B cell (primary cell): ENCODE results near the gene PLD5. TPM values are rescaled to one million over a fixed set of nuclear protein-coding genes. Genes with fewer than 3 reads are reported as not detected.
"Not testable (repeated sequence)": the region's sequence is repeated elsewhere in the genome, so short reads cannot be mapped to it uniquely, and the experiment has no call there.

ENCODE experiments used
- ATAC-seq: fragments of 200-7000 bp; cut with Tn5 transposase; one replicate; pipeline ENCODE4 v1.10.0; 2021; ENCODE audit warnings: low read depth, mild to moderate bottlenecking, moderate number of reproducible peaks, moderate library complexity
- CTCF ChIA-PET: fragments of 350-600 bp; sonication (Branson Sonifier 250); formaldehyde crosslinking; loops from one replicate; lab custom pipeline; 2021; ENCODE audit warnings: antibody characterized with exemption, inconsistent platforms; lab: Charles Lee
- POLR2A ChIA-PET: fragments of 350-600 bp; sonication (Branson Sonifier 250); formaldehyde crosslinking; loops from one replicate; lab custom pipeline; 2021; ENCODE audit warnings: antibody characterized with exemption; lab: Charles Lee
- DNase-seq: peaks from one replicate; pipeline ENCODE4 v3.0.0; 2013
- H2AFZ ChIP-seq: 2 replicates; pipeline ENCODE4 v1.6.1; 2012; ENCODE audit warnings: mild to moderate bottlenecking, low read depth, low read length; ENCODE audit not compliant: insufficient read depth, poor library complexity, severe bottlenecking
- H3K27ac ChIP-seq, 2 donors: 1 replicate in 1 of 2; 2 replicates in 1 of 2; pipeline ENCODE4 v1.5.1; 2012 to 2013; ENCODE audit warnings: low read length in 2 of 2, mild to moderate bottlenecking in 2 of 2, moderate library complexity in 1 of 2
- H3K27me3 ChIP-seq, 4 experiments: fragments of 200-600 bp in 1 of 4; sonication (generic) in 1 of 4; replicated peaks in 1 of 4; 1 replicate in 2 of 4; 2 replicates in 2 of 4; pipeline versions ENCODE4 v1.6.1 to v1.7.0; 2013 to 2016; ENCODE audit warnings: low read length in 3 of 4, mild to moderate bottlenecking in 2 of 4, mixed read lengths in 1 of 4, moderate library complexity in 1 of 4; ENCODE audit not compliant: insufficient read depth in 4 of 4, control insufficient read depth in 3 of 4; ENCODE audit errors: control extremely low read depth in 1 of 4
- H3K36me3 ChIP-seq, 2 experiments: replicated peaks in 1 of 2; 1 replicate in 1 of 2; 2 replicates in 1 of 2; pipeline versions ENCODE4 v1.6.1 to v1.7.1; 2013; ENCODE audit warnings: low read length in 1 of 2; ENCODE audit not compliant: insufficient read depth in 2 of 2, control insufficient read depth in 1 of 2; ENCODE audit errors: control extremely low read depth in 1 of 2, extremely low read depth in 1 of 2
- H3K4me1 ChIP-seq, 2 donors: fragments of 200-600 bp in 1 of 2; sonication (generic) in 1 of 2; 1 replicate in 1 of 2; 2 replicates in 1 of 2; pipeline versions ENCODE4 v1.5.1 to v1.6.1; 2013 to 2017; ENCODE audit warnings: low read length in 2 of 2; ENCODE audit not compliant: control insufficient read depth in 2 of 2, insufficient read depth in 2 of 2
- H3K4me2 ChIP-seq: replicated peaks from 2 replicates; pipeline ENCODE3; 2012; ENCODE audit warnings: mild to moderate bottlenecking, low read depth, low read length; ENCODE audit not compliant: poor library complexity, severe bottlenecking
- H3K4me3 ChIP-seq, 5 experiments: fragments of 200-600 bp in 1 of 5; sonication (generic) in 1 of 5; 1 replicate in 3 of 5; 2 replicates in 2 of 5; pipeline versions ENCODE4 v1.5.1 to v1.7.0; 2011 to 2016; ENCODE audit warnings: low read length in 4 of 5, mild to moderate bottlenecking in 4 of 5, low read depth in 2 of 5, control low read depth in 1 of 5, moderate library complexity in 1 of 5; ENCODE audit not compliant: insufficient read depth in 1 of 5; ENCODE audit errors: control extremely low read depth in 1 of 5, extremely low read depth in 1 of 5
- H3K79me2 ChIP-seq: fragments of 200-600 bp; sonication (generic); one replicate; pipeline ENCODE4 v1.6.0; 2016; ENCODE audit warnings: low read length; ENCODE audit not compliant: control insufficient read depth, insufficient read depth
- H3K9ac ChIP-seq: fragments of 200-600 bp; sonication (generic); 2 replicates; pipeline ENCODE4 v1.6.1; 2017; ENCODE audit warnings: mild to moderate bottlenecking, low read length, moderate library complexity
- H3K9me3 ChIP-seq, 3 donors: one replicate each; pipeline versions ENCODE4 v1.6.1 to v1.7.1; 2013; ENCODE audit warnings: low read length in 2 of 3; ENCODE audit not compliant: control insufficient read depth in 2 of 3, insufficient read depth in 1 of 3; ENCODE audit errors: control extremely low read depth in 1 of 3
- H4K20me1 ChIP-seq: 2 replicates; pipeline ENCODE4 v1.6.0; 2012; ENCODE audit warnings: mild to moderate bottlenecking, low read length; ENCODE audit not compliant: insufficient read depth, control insufficient read depth, poor library complexity, severe bottlenecking
- H3K27ac Mint-ChIP-seq: one replicate; pipeline ENCODE4 v1.8.0; 2021; ENCODE audit warnings: mixed read lengths
- H3K27me3 Mint-ChIP-seq: one replicate; pipeline ENCODE4 v1.8.0; 2021; ENCODE audit warnings: mixed read lengths
- H3K4me1 Mint-ChIP-seq: one replicate; pipeline ENCODE4 v1.8.0; 2021; ENCODE audit warnings: mixed read lengths
- H3K4me3 Mint-ChIP-seq: one replicate; pipeline ENCODE4 v1.8.0; 2021; ENCODE audit warnings: mixed read lengths
- H3K9me3 Mint-ChIP-seq: one replicate; pipeline ENCODE4 v1.8.0; 2022; ENCODE audit warnings: mixed read lengths; ENCODE audit not compliant: insufficient read depth
- CTCF ChIP-seq: fragments of 200-600 bp; IDR thresholded peaks from one replicate; pipeline ENCODE4 v1.8.0; 2022; ENCODE audit warnings: antibody characterized with exemption, mild to moderate bottlenecking
- EZH2 ChIP-seq: IDR thresholded peaks from 2 replicates; pipeline ENCODE4 v1.6.1; 2012; ENCODE audit warnings: borderline replicate concordance, low read depth, mild to moderate bottlenecking, moderate library complexity, low read length; ENCODE audit not compliant: insufficient read depth, poor library complexity, severe bottlenecking
- WGBS: methylation state at CpG from one replicate; pipeline ENCODE4 v1.1.5; 2013; ENCODE audit warnings: missing lambda C conversion rate; ENCODE audit not compliant: insufficient coverage; 5-methylcytosine and 5-hydroxymethylcytosine counted together
- intact Hi-C: fragments of 100-400 bp; cut with micrococcal nuclease; formaldehyde crosslinking; loops from one replicate; pipeline ENCODE4 v1.10.0; 2022
- polyA plus RNA-seq: library from polyadenylated mRNA; depleted of rRNA; stranded (reverse); fragments of >200 nt; gene quantifications from 2 replicates; pipeline ENCODE4 v1.2.3, GENCODE V29; 2012
- total RNA-seq, 2 donors: library from RNA; stranded (reverse); fragments of 120-200 nt in 1 of 2; gene quantifications; 1 replicate in 1 of 2; 2 replicates in 1 of 2; pipeline versions ENCODE4 v1.2.3 to v1.2.4, GENCODE V29; 2013 to 2022

Gene PLD5
- total and polyA plus RNA-seq, 2 donors (not counting 1 experiment from before 2014, with no cell fraction given), result 0.37 to 1.9 TPM

GRCh38 chr1:242120432-242120831 lies 404.1 kb downstream of the PLD5 start:
- no peak overlapping the region for H3K4me3 ChIP-seq
- no peaks in the 10 kb centered on the region for H3K79me2 ChIP-seq
- ATAC-seq (no peak), DNase-seq (no peak)
- no peaks in the 10 kb centered on the region for H3K36me3 ChIP-seq
- H3K9me3 ChIP-seq, result no peaks in the 10 kb centered on the region
- H3K9me3 Mint-ChIP-seq, result no peaks in the 10 kb centered on the region
- ChIA-PET CTCF (no interaction called here), POLR2A (no interaction called here)
- no peak overlapping the region for H3K9ac ChIP-seq
- no peak overlapping the region for H3K27ac ChIP-seq
- no peaks in the 10 kb centered on the region for H3K27me3 Mint-ChIP-seq
- H3K4me2 ChIP-seq, result no peak overlapping the region
- no CpG with 5 or more reads among the region's 2 CpGs for WGBS
- no peaks in the 10 kb centered on the region for H3K27me3 ChIP-seq
- intact Hi-C loops, result no loop called here
- TF ChIP-seq EZH2 (no peak), CTCF (no peak)
- no peaks in the 10 kb centered on the region for H3K4me1 Mint-ChIP-seq
- no peak overlapping the region for H2AFZ ChIP-seq
- no peaks in the 10 kb centered on the region for H4K20me1 ChIP-seq
- no peak overlapping the region for H3K4me3 Mint-ChIP-seq
- no peak overlapping the region for H3K27ac Mint-ChIP-seq
- H3K4me1 ChIP-seq, result no peaks in the 10 kb centered on the region

GRCh38 chr1:242100921-242101320 lies 423.6 kb downstream of the PLD5 start:
- H3K4me3 Mint-ChIP-seq, result no peak overlapping the region

GRCh38 chr1:242097283-242097682 lies 427.2 kb downstream of the PLD5 start:
- H3K79me2 ChIP-seq, H3K9ac ChIP-seq, H3K27me3 Mint-ChIP-seq, H4K20me1 ChIP-seq, H3K27ac Mint-ChIP-seq, H3K4me1 Mint-ChIP-seq, DNase-seq, H3K36me3 ChIP-seq, H3K27me3 ChIP-seq, H2AFZ ChIP-seq, ATAC-seq, POLR2A ChIA-PET, intact Hi-C loops, CTCF ChIA-PET, H3K4me2 ChIP-seq, H3K27ac ChIP-seq, H3K4me3 Mint-ChIP-seq, H3K9me3 ChIP-seq, H3K4me1 ChIP-seq, H3K9me3 Mint-ChIP-seq, H3K4me3 ChIP-seq: not testable (repeated sequence)
- no CpG with 5 or more reads among the region's 3 CpGs for WGBS

More at GRCh38 chr1:242100921-242101320, 423.6 kb downstream of the PLD5 start:
- Histone ChIP-seq H3K9me3 (no peaks in the 10 kb centered on the region), H4K20me1 (no peaks in the 10 kb centered on the region), H3K4me3 (no peak overlapping the region), H3K79me2 (no peaks in the 10 kb centered on the region), H3K27ac (no peak overlapping the region), H3K9ac (no peak overlapping the region), H3K4me2 (no peak overlapping the region), H3K27me3 (no peaks in the 10 kb centered on the region), H3K36me3 (no peaks in the 10 kb centered on the region), H3K4me1 (no peaks in the 10 kb centered on the region), H2AFZ (no peak overlapping the region)
- H3K27me3 Mint-ChIP-seq, result peaks cover 4% of the 10 kb centered on the region
- no peak for TF ChIP-seq CTCF
- H3K9me3 Mint-ChIP-seq, result no peaks in the 10 kb centered on the region
- H3K27ac Mint-ChIP-seq, result no peak overlapping the region
- ATAC-seq (no peak), DNase-seq (no peak)
- ChIA-PET CTCF (no interaction called here), POLR2A (no interaction called here)
- 60% methylated on average over 1 of the region's 4 CpGs for WGBS
- H3K4me1 Mint-ChIP-seq, result no peaks in the 10 kb centered on the region
- intact Hi-C loops, result no loop called here
